Esophagus muscularis mucosa (tissue), 3 donors: ENCODE data around the gene KCMF1.

Experiments used
- CTCF ChIP-seq, 3 experiments: fragments of 200-600 bp in 2 of 3; fragments of 450-650 bp in 1 of 3; sonication (generic) in 2 of 3; IDR thresholded peaks; one replicate each; pipeline ENCODE4 v1.5.1; 2017 to 2019; ENCODE audit warnings: antibody characterized with exemption in 3 of 3, mild to moderate bottlenecking in 2 of 3, moderate library complexity in 1 of 3
- POLR2A ChIP-seq: fragments of 450-650 bp; IDR thresholded peaks from one replicate; pipeline ENCODE4 v1.6.1; 2017; ENCODE audit warnings: antibody characterized with exemption, moderate library complexity, mild to moderate bottlenecking, low read depth
- POLR2AphosphoS5 ChIP-seq, 2 donors: sonication (generic); formaldehyde crosslinking; IDR thresholded peaks; one replicate each; pipeline ENCODE4 v1.6.1; 2017; ENCODE audit warnings: antibody characterized with exemption in 2 of 2

GRCh38 chr2:85015653-85016360 is 44.8 kb downstream of the KCMF1 start:
- TF ChIP-seq POLR2A (no peak), POLR2AphosphoS5 (IDR thresholded peaks at IDR 0.05) (no peak), CTCF (IDR thresholded peaks at IDR 0.05) (peak in 1 of 3 experiments; percentile 28)
